Adipose tissue (tissue), 3 donors: ENCODE results near the gene RNF180. TPM values are rescaled to one million over a fixed set of nuclear protein-coding genes. Genes with fewer than 3 reads are reported as not detected.
"Not testable (repeated sequence)": the region's sequence is repeated elsewhere in the genome, so short reads cannot be mapped to it uniquely, and the experiment has no call there.

Experiments
- H3K27ac ChIP-seq: one replicate; pipeline ENCODE4 v1.5.1; 2013; ENCODE audit warnings: low read depth, low read length
- WGBS, 3 donors: extraction: QIAGEN DNeasy Blood & Tissue Kit; methylation state at CpG; one replicate each; pipeline ENCODE4 v1.1.7; 2013; 5-methylcytosine and 5-hydroxymethylcytosine counted together
- polyA plus RNA-seq, 3 donors: library from polyadenylated mRNA; stranded (reverse); fragments of 200-250 nt; gene quantifications; one replicate each; pipeline ENCODE4 v1.2.3, GENCODE V29; 2013
- donor health status: healthy with polysubstance abuse.
- donor health status: Bipolar disorder and iron deficiency.
- donor health status: healthy.

The RNF180 gene
- polyA plus RNA-seq, 3 donors: 0.99 to 3.4 (median 2.5) TPM

DNA sequence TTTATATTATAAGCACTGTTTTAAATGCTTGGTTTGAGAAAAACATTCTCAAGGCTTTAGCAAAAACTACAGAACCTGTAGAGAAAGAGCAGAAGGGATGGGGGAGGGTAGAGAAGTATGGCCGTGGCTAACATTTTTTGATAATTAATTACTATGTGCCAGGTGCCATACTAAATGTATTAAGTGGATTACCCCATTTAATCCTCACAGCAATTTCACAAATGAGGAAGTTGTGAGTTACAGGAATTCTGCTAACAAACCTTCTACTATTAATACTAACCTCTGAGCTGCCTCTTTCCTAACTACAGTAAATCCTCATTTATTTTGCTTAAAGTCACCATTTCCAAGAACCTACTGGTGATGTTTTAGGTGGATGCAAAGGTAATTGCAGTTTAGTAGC, 157.9 kb downstream of the RNF180 start:
- no peak overlapping the region for H3K27ac ChIP-seq
- WGBS, 3 donors: 62 to 85% (median 70%) methylated on average over 1 of the region's 1 CpG

- H3K27ac ChIP-seq: no peak overlapping the region
- WGBS, 3 donors: 76 to 96% (median 82%) methylated on average over 6 of the region's 6 CpGs
These were observed 165.1 kb downstream of the RNF180 start for GRCh38 chr5:64330728-64331231.

DNA sequence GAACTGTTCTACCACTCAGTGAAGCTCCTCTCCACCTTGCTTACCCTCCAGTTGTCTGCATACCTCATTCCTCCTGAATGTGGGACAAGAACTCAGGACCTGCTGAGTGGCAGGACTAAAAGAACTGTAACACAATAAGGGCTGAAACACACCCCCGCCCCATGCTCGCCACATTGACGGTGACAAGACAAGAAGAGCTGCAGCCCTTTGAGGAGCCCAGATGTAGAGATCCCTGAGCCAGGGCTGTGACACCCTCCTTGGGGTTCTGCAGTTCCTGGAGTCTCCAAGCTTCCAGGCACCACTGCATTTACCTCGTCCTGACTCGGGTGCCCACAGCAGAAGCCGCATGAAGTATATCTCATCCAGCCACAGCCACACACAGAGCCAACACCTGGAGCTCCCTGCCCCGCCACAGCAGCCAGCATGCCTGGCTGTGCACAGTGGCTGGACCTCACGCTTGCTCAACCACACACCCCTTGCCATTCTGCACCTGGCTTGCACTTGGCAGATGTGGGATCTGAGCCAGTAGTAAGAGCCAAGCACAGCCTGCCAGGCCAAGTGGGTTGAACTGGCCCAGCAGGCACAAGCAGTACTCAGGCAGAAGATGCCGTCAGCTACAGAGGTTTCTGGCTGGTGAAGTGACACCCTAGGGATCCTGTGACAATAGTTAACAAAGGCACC, 166.1 kb downstream of the RNF180 start:
- 85 to 89% (median 89%) methylated on average over 9 of the region's 9 CpGs for WGBS, 3 donors
- no peak overlapping the region for H3K27ac ChIP-seq

DNA sequence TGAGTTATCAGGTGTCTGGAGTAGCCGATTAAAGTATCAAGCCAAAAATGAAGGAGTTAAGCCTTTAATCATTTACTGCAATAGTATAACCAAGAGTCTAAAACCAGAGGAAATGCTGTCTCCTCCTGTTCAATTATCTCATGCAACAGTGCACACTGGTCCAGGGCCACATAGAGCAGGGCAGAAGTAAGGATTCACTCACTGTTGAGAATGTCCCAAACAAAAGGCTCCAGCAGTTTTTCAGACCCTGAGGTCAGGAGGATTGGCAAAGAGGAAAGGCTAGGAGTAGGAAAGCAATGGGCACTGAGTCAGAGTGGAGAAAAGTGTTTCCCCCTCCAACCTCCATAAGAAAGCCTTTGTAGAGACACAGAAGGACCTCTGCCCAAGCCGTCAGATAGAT, 168.2 kb downstream of the RNF180 start:
- WGBS, 3 donors: 70 to 86% (median 70%) methylated on average over 2 of the region's 2 CpGs

DNA sequence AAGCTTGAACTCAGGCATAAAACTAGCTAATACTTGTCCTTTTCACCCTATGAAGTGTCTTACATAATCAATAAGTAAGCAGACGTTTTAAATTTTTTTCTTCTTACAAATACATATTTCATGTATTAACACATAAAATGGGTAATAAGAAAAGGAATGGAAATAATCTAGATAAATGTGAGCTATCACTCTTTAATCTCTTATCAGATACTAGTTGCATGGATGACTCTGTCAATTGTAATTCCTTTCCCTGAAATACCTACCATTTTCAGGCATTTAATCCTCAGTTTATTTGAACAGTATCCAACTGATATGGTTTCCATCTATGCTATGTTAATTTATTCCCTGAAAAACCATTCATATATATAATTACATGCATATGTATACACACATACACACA, 174.1 kb downstream of the RNF180 start:
- no peak overlapping the region for H3K27ac ChIP-seq
- 57 to 70% (median 65%) methylated on average over 1 of the region's 1 CpG for WGBS, 3 donors

More for the DNA sequence above, 168.2 kb downstream of the RNF180 start:
- no peak overlapping the region for H3K27ac ChIP-seq

DNA sequence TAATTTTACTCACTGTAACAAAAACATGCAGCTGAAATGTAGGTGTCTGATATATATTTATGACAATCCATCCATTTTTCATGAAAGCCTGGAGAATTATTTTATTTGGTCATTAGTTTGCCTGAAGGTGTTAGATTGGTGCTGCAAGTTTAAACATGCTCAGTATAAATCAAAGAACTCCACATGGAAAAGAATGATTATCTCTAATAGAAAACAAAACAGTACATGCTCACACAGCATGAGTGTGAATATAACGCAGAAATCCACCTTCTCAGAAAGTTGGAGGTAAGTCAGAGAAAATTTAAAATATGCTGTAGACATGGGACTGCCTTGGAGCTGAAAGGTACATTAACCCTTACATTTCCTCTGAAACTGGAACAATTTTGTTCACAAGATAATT, 174.7 kb downstream of the RNF180 start:
- WGBS, 3 donors: 69 to 80% (median 76%) methylated on average over 1 of the region's 1 CpG

DNA sequence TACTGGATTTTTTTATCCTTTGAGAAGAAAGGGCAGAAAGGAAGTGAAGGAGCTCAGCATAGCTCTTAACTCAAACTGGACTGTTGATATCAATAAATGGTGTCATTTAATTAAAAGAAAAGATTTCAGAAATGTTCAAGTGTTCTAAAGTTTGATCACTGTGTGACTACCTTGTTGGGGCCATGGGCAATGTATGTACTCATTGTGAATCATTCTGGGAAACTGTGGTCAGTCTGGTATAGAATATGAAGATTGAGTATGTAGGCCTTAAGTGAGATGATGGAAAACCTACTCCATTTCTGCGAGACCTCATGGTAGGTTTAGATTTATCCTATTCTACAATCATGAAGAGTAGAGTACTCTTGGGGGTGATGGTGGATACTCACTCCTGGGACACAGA, 175.7 kb downstream of the RNF180 start:
- no peak overlapping the region for H3K27ac ChIP-seq
- 87 to 97% (median 95%) methylated on average over 1 of the region's 1 CpG for WGBS, 3 donors

More for the DNA sequence above, 174.7 kb downstream of the RNF180 start:
- no peak overlapping the region for H3K27ac ChIP-seq

- WGBS, 3 donors: 92 to 100% (median 98%) methylated on average over 1 of the region's 1 CpG
- no peak overlapping the region for H3K27ac ChIP-seq
These were observed 178.9 kb downstream of the RNF180 start for GRCh38 chr5:64344501-64344900.

DNA sequence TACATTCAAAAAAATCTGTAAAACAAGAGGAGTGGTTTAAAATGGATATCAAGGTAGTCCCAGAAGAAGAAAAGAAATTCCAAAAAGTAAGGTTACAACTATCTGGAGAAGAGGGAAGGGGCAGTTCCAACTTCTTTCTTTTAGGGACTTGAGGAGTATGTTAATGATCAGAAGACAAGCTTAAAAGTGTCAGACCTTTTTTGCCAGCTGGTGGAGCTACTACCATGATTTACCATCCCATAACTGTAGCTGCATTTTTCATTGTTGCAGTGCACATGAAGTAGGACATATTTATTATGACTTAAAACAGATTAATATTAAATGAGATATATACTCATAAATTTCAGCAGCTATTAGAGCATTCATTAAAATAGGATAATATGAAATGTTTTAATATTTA, 181.7 kb downstream of the RNF180 start:
- no peak overlapping the region for H3K27ac ChIP-seq

DNA sequence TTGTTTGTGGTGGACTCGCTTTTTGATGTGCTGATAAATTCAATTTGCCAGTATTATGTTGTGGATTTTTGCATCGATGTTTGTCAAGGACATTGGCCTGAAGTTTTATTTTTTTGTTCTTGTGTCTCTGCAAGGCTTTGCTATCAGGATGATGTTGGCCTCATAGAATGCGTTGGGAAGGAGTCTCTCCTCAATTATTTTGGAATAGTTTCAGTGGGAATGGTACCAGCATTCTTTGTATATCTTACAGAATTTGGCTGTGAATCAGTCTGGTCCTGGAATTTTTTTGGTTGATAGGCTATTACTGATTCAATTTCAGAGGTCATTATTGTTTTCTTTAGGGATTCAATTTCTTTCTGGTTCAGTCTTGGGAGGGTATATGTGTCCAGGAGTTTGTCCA, 198.8 kb downstream of the RNF180 start:
- 68 to 88% (median 75%) methylated on average over 3 of the region's 3 CpGs for WGBS, 3 donors
- no peak overlapping the region for H3K27ac ChIP-seq

DNA sequence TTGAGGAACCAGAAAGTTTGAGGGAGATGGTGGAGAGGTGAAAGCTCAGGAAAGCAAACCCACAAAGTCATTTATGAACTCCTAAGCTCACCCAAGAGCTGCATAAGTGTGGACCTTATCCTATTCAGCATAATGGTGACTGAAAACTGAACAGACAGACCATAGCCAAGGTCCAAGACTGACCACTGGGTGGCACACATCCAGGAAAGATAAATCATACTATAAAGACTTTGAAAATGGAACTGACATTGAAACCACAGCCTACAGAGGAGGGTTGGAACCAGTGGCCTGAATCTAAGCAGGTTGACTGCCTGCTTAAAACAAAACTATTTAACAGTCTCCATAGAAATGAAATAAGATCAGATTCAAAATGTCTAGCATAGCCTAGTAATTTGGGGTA, 219.1 kb downstream of the RNF180 start:
- no peak overlapping the region for H3K27ac ChIP-seq

GRCh38 chr5:64397552-64397951, 231.9 kb downstream of the RNF180 start:
- 67 to 78% (median 69%) methylated on average over 1 of the region's 1 CpG for WGBS, 3 donors

DNA sequence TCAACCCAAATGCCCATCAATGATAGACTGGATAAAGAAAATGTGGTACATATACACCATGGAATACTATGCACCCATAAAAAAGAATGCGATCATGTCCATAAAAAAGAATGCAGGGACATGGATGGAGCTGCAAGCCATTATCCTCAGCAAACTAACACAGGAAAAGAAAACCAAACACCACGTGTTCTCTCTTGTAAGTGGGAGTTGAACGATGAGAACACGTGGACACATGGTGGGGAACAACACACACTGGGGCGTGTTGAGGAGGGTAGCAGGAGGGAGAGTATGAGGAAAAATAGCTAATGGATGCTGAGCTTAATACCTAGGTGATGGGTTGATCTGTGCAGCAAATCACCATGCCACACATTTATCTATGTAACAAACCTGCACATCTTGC, 233.1 kb downstream of the RNF180 start:
- not testable (repeated sequence) for H3K27ac ChIP-seq
- WGBS, 3 donors: 89 to 92% (median 90%) methylated on average over 5 of the region's 5 CpGs

More at GRCh38 chr5:64397552-64397951, 231.9 kb downstream of the RNF180 start:
- no peak overlapping the region for H3K27ac ChIP-seq

DNA sequence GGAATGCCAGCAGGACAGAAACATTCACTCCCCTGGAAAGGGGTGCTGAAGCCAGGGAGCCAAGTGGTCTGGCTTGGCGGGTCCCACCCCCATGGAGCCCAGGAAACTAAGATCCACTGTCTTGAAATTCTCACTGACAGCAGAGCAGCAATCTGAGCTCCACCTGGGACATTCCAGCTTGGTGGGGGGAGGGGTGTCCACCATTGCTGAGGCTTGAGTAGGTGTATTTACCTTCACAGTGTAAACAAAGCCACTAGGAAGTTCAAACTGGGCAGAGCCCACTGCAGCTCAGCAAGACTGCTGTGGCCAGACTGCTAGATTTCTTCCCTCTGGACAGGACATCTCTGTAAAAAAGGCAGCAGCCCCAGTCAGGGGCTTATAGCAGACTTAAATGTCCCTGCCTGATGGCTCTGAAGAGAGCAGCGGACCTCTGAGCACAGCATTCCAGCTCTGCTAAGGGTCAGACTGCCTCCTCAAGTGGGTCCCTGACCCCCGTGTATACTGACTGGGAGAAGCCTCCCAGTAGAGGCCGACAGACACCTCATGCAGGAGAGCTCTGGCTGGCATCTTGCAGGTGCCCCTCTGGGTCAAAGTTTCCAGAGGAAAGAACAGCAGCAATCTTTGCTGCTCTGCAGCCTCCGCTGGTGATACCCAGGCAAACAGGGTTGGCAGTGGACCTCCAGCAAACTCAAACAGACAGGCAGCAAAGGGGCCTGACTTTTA, 241.6 kb downstream of the RNF180 start:
- not testable (repeated sequence) for H3K27ac ChIP-seq
- WGBS, 3 donors: 37 to 65% (median 57%) methylated on average over 5 of the region's 5 CpGs

DNA sequence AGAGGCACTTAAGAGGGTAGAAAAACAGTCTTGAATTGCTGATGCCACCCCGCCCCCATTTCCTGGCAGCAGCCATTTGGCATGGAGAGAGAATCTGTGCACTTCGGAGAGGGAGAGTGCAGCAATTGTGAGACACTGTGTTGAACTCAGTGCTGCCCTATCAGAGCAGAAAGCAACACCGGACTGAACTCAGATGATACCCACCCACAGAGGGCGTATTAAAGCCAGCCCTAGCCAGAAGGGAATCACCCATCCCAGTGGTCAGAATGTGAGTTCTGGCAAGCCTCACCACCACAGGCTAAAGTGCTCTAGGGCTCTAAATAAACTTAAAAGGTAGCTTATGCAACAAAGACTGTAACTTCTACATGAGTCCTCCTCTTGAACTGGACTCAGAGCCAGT, 251.7 kb downstream of the RNF180 start:
- WGBS, 3 donors: 45 to 52% (median 51%) methylated on average over 4 of the region's 4 CpGs

DNA sequence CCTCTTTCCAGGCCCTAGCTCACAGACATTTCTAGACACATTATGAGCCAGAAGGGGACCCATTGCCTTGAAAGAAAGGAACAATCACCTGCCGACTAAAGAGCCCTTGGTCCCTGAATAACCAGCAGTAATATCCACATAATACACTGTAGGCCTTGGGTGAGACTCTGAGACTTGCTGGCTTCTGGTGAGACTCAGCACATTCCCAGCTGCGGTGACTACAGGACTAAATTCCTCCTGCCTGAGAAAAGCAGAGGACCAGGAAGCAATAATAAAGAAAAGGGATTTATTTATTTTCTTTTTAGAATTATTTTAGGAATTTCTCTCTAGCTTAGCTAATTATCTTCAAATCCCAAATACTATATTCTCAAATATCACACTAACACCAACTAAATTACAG, 252.4 kb downstream of the RNF180 start:
- no peak overlapping the region for H3K27ac ChIP-seq
- WGBS, 3 donors: 84 to 87% (median 85%) methylated on average over 2 of the region's 2 CpGs

More for the DNA sequence above, 251.7 kb downstream of the RNF180 start:
- no peak overlapping the region for H3K27ac ChIP-seq
